H1 (cell line): ENCODE data around the gene TJP2. TPM values are rescaled to one million over a fixed set of nuclear protein-coding genes. Genes with fewer than 3 reads are reported as not detected.

ENCODE experiments used
- ASH2L ChIP-seq: fragments of 200-600, 300-600 bp; sonication (generic); IDR thresholded peaks from one replicate; pipeline ENCODE4 v1.7.1; 2017; ENCODE audit warnings: low read length
- CBX8 ChIP-seq: fragments of 300-800, 300-1000 bp; sonication (generic); IDR thresholded peaks from 2 replicates; pipeline ENCODE4 v1.7.1; 2016; ENCODE audit warnings: low read depth, low read length, borderline replicate concordance
- CHD7 ChIP-seq: fragments of 300-600 bp; sonication (generic); IDR thresholded peaks from 2 replicates; pipeline ENCODE4 v1.7.1; 2012; ENCODE audit warnings: low read length, moderate library complexity, mild to moderate bottlenecking, inconsistent platforms; ENCODE audit not compliant: insufficient replicate concordance
- GTF2F1 ChIP-seq: IDR thresholded peaks from 2 replicates; pipeline ENCODE4 v1.6.1; 2012; ENCODE audit warnings: low read depth, low read length, improper control_type of control experiment, borderline replicate concordance
- MAX ChIP-seq: IDR thresholded peaks from 2 replicates; pipeline ENCODE4 v1.6.1; 2012; ENCODE audit warnings: inconsistent platforms
- POLR2A ChIP-seq, 2 experiments: IDR thresholded peaks; 1 replicate in 1 of 2; 2 replicates in 1 of 2; pipeline ENCODE4 v1.6.1; 2011; ENCODE audit warnings: low read depth in 2 of 2, low read length in 2 of 2, mild to moderate bottlenecking in 2 of 2; ENCODE audit errors: control extremely low read depth in 1 of 2
- POU5F1 ChIP-seq: IDR thresholded peaks from 2 replicates; pipeline ENCODE4 v1.6.1; 2011; ENCODE audit warnings: low read depth, mild to moderate bottlenecking, low read length, moderate library complexity
- RNF2 ChIP-seq: fragments of 200-900, 300-1000 bp; sonication (generic); IDR thresholded peaks from 2 replicates; pipeline ENCODE4 v1.7.1; 2016; ENCODE audit warnings: borderline replicate concordance, low read depth, mild to moderate bottlenecking, antibody characterized with exemption, low read length; ENCODE audit not compliant: poor library complexity, severe bottlenecking; ENCODE audit errors: missing control alignments
- SIX5 ChIP-seq: IDR thresholded peaks from 2 replicates; pipeline ENCODE4 v1.6.1; 2011; ENCODE audit warnings: mild to moderate bottlenecking, low read depth, low read length
- SP1 ChIP-seq: IDR thresholded peaks from 2 replicates; pipeline ENCODE4 v1.6.1; 2011; ENCODE audit warnings: low read depth, low read length
- TEAD4 ChIP-seq: IDR thresholded peaks from 2 replicates; pipeline ENCODE4 v1.6.1; 2012; ENCODE audit warnings: low read depth, low read length, inconsistent platforms, mixed read lengths
- polyA plus RNA-seq, 7 experiments: library from polyadenylated mRNA; depleted of rRNA in 3 of 7; stranded (reverse) in 5 of 7; unstranded in 2 of 7; fragments of >200 nt in 5 of 7; fragments of 200-250 nt in 2 of 7; gene quantifications; 1 replicate in 5 of 7; 2 replicates in 1 of 7; 4 replicates in 1 of 7; pipeline versions ENCODE4 v1.2.1 to v1.2.3, GENCODE V29; 2011 to 2013; ENCODE audit warnings: missing spikeins in 2 of 7, mixed read lengths in 2 of 7
- total RNA-seq: library from RNA; stranded (reverse); fragmentation: NEBNext Ultra II Directional; extraction: Animal tissue kit (Norgen Biotek cat#: 25700); gene quantifications from 2 replicates; pipeline ENCODE4 v1.2.1, GENCODE V29; 2021

Gene TJP2
- total and polyA plus RNA-seq, 2 of the 8 experiments (the other 6 are each of a cell fraction or from before 2014, with no cell fraction given): 54.9 to 137 TPM

DNA sequence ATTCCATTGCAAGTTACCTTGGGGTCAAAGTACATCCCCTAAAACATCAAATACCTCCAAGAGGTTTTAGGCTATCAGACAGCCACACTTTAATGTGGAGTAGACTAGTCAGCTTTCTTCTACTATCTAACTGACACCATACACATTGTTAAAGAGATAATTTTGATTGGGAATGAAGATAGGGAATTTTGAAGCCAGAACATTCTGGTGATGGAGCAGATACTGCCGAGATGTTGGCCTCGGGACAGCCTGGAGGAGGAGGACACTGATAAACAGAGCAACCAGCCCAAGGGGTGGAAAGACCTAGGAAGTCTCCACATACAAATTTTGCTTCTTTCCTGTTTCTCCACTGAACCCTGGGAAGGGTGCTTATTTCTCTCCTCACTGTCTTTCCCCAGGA lies 14.9 kb downstream of the TJP2 start (continued):
- no peak for TF ChIP-seq CHD7
- no peak for TF ChIP-seq RNF2
- TF ChIP-seq CBX8: no peak
- no peak for TF ChIP-seq POU5F1
- TF ChIP-seq SIX5: no peak
- no peak for TF ChIP-seq MAX
- no peak for TF ChIP-seq ASH2L
- TF ChIP-seq GTF2F1: no peak
- TF ChIP-seq POLR2A (IDR thresholded peaks at IDR 0.05; ENCODE audit: control extremely low read depth in 1 of 2, low read depth in 2 of 2, low read length in 2 of 2): no peak
- TF ChIP-seq SP1: no peak
- TF ChIP-seq TEAD4: no peak
